Activated naive CD8-positive, alpha-beta T cell (primary cell): Measurements from ENCODE around the gene ARMC5.

ENCODE experiments used
- H3K27ac Mint-ChIP-seq: one replicate; pipeline ENCODE4 v1.8.0; 2021; ENCODE audit warnings: mixed read lengths
- H3K27me3 Mint-ChIP-seq: one replicate; pipeline ENCODE4 v1.8.0; 2021; ENCODE audit warnings: mixed read lengths
- H3K36me3 Mint-ChIP-seq: one replicate; pipeline ENCODE4 v1.8.0; 2021; ENCODE audit warnings: mixed read lengths
- H3K4me1 Mint-ChIP-seq: one replicate; pipeline ENCODE4 v1.8.0; 2021; ENCODE audit warnings: low read depth, mixed read lengths
- H3K4me3 Mint-ChIP-seq: one replicate; pipeline ENCODE4 v1.8.0; 2021; ENCODE audit warnings: mild to moderate bottlenecking, mixed read lengths
- H3K9me3 Mint-ChIP-seq: one replicate; pipeline ENCODE4 v1.8.0; 2021; ENCODE audit warnings: low read depth, mixed read lengths

ARMC5 gene

DNA sequence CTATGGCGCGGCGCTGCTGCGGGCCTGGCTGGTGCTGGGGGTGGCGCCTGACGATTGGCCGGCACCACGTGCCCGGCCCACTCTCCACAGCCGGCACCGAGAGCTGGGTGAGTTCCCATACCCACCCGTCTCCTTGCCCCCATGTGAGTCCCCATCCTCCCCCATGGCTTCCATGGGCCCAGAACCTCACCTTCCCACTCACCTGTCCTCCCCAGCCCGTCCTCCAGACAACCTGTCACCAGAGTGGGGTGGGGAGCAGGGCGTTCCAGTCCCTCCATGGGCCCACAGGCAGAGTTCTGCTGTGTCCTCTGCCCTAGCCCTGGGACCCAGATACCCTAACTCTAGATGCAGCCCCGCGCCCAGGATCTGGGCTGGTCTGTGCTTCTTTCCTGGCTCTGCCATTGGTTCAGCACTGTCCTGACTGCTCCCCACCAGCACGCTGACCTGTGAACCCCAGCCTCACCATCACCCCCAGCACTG lies 5.5 kb downstream of the ARMC5 start:
- Mint-ChIP-seq H3K4me1 (peaks cover 21% of the 10 kb centered on the region), H3K9me3 (no peaks in the 10 kb centered on the region), H3K27ac (no peak overlapping the region), H3K27me3 (no peaks in the 10 kb centered on the region), H3K4me3 (no peak overlapping the region), H3K36me3 (peaks cover 9% of the 10 kb centered on the region)

- H3K9me3 Mint-ChIP-seq = no peaks in the 10 kb centered on the region
- no peak overlapping the region for H3K4me3 Mint-ChIP-seq
- H3K4me1 Mint-ChIP-seq = peaks cover 12% of the 10 kb centered on the region
- no peaks in the 10 kb centered on the region for H3K27me3 Mint-ChIP-seq
- no peak overlapping the region for H3K27ac Mint-ChIP-seq
- peaks cover 9% of the 10 kb centered on the region for H3K36me3 Mint-ChIP-seq
These were observed 6.6 kb downstream of the ARMC5 start for GRCh38 chr16:31465788-31466370.

DNA sequence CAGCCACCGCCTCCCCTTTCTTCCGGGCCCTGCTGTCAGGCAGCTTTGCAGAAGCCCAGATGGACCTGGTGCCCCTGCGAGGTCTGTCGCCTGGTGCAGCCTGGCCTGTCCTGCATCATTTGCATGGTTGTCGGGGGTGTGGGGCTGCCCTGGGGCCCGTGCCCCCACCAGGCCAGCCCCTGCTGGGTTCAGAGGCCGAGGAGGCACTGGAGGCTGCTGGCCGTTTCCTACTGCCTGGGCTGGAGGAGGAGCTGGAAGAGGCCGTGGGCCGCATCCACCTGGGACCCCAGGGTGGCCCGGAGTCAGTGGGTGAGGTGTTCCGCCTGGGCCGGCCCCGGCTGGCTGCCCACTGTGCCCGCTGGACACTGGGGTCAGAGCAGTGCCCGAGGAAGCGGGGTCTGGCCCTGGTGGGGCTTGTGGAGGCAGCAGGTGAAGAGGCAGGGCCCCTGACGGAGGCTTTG lies 7.1 kb downstream of the ARMC5 start:
- peaks cover 9% of the 10 kb centered on the region for H3K36me3 Mint-ChIP-seq
- no peak overlapping the region for H3K27ac Mint-ChIP-seq
- H3K9me3 Mint-ChIP-seq = no peaks in the 10 kb centered on the region
- peaks cover 4% of the 10 kb centered on the region for H3K27me3 Mint-ChIP-seq
- H3K4me1 Mint-ChIP-seq = peaks cover 11% of the 10 kb centered on the region
- no peak overlapping the region for H3K4me3 Mint-ChIP-seq

GRCh38 chr16:31467151-31467773 lies 8.0 kb downstream of the ARMC5 start:
- peaks cover 4% of the 10 kb centered on the region for H3K27me3 Mint-ChIP-seq
- H3K27ac Mint-ChIP-seq = no peak overlapping the region
- H3K4me1 Mint-ChIP-seq = peaks cover 11% of the 10 kb centered on the region
- peaks cover 9% of the 10 kb centered on the region for H3K36me3 Mint-ChIP-seq
- H3K4me3 Mint-ChIP-seq = no peak overlapping the region
- H3K9me3 Mint-ChIP-seq = no peaks in the 10 kb centered on the region

GRCh38 chr16:31467858-31468257 lies 8.6 kb downstream of the ARMC5 start:
- Mint-ChIP-seq H3K36me3 (peaks cover 8% of the 10 kb centered on the region), H3K4me1 (peaks cover 14% of the 10 kb centered on the region), H3K27me3 (peaks cover 6% of the 10 kb centered on the region), H3K27ac (no peak overlapping the region), H3K9me3 (no peaks in the 10 kb centered on the region), H3K4me3 (no peak overlapping the region)

DNA sequence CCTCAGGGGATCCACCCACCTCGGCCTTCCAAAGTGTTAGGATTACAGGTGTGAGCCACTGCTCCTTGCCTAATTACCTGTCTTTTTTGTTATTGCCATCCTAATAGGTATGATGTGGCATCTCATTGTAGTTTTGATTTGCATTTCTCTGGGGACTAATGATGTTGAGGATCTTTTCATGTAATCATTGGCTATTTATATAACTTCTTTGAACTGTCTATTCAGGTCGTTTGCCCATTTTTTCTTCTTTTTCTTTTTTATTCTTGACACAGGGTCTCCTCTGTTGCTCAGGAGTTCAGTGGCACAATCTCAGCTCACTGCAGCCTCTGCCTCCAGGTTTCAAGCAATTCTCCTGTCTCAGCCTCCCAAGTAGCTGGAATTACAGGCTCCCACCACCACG lies 11.3 kb downstream of the ARMC5 start:
- peaks cover 3% of the 10 kb centered on the region for H3K36me3 Mint-ChIP-seq
- no peaks in the 10 kb centered on the region for H3K9me3 Mint-ChIP-seq
- no peak overlapping the region for H3K27ac Mint-ChIP-seq
- H3K27me3 Mint-ChIP-seq = peaks cover 6% of the 10 kb centered on the region
- H3K4me1 Mint-ChIP-seq = peaks cover 13% of the 10 kb centered on the region
- no peak overlapping the region for H3K4me3 Mint-ChIP-seq

GRCh38 chr16:31471241-31471874 lies 12.1 kb downstream of the ARMC5 start:
- H3K4me1 Mint-ChIP-seq = peaks cover 16% of the 10 kb centered on the region
- H3K27ac Mint-ChIP-seq = no peak overlapping the region
- H3K9me3 Mint-ChIP-seq = no peaks in the 10 kb centered on the region
- H3K27me3 Mint-ChIP-seq = peaks cover 6% of the 10 kb centered on the region
- H3K4me3 Mint-ChIP-seq = peak overlapping the region; percentile 46
- peaks cover 3% of the 10 kb centered on the region for H3K36me3 Mint-ChIP-seq

- H3K27ac Mint-ChIP-seq = no peak within 1 kb of the TSS
- H3K27me3 Mint-ChIP-seq = peaks cover 6% of the 10 kb centered on the region
- peaks cover 16% of the 10 kb centered on the region for H3K4me1 Mint-ChIP-seq
- H3K4me3 Mint-ChIP-seq = peak within 1 kb of the TSS; percentile 77
- H3K36me3 Mint-ChIP-seq = peaks cover under 1% of the 10 kb centered on the region
- no peaks in the 10 kb centered on the region for H3K9me3 Mint-ChIP-seq
These were observed 12.8 kb downstream of the ARMC5 start, which contains the start of gene TGFB1I1 for GRCh38 chr16:31471875-31472708. Gene TGFB1I1, plus strand, starts transcription at chr16:31472152. Its CDS starts 37 bp downstream, at chr16:31472189.

DNA sequence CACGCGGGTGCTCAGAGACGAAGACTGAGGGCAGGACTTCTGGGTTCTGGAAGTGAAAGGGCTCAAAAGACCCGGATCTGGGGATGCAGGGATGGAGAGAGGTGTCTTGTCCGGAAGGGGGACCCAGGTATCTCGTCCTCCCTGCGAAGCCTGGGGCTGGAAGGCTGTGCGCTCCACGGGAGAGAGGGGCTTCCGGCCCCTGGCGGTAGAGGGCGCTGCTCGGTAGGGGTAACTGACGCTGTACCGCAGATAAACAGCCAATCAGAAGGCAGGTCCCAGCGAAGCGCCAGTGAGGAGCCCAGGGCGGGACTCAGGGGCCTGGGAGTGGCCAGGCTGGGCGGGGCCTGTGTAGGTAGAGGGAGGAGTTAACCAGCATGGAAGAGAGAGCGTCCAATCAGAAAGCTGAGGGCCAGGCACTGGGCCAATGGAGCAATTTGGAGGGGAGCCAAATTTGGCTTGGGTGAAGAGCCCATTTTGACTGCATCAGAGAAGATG lies 13.5 kb downstream of the ARMC5 start:
- peaks cover 15% of the 10 kb centered on the region for H3K4me1 Mint-ChIP-seq
- no peaks in the 10 kb centered on the region for H3K9me3 Mint-ChIP-seq
- H3K36me3 Mint-ChIP-seq = no peaks in the 10 kb centered on the region
- H3K4me3 Mint-ChIP-seq = peak overlapping the region; percentile 77
- H3K27ac Mint-ChIP-seq = no peak overlapping the region
- peaks cover 6% of the 10 kb centered on the region for H3K27me3 Mint-ChIP-seq

DNA sequence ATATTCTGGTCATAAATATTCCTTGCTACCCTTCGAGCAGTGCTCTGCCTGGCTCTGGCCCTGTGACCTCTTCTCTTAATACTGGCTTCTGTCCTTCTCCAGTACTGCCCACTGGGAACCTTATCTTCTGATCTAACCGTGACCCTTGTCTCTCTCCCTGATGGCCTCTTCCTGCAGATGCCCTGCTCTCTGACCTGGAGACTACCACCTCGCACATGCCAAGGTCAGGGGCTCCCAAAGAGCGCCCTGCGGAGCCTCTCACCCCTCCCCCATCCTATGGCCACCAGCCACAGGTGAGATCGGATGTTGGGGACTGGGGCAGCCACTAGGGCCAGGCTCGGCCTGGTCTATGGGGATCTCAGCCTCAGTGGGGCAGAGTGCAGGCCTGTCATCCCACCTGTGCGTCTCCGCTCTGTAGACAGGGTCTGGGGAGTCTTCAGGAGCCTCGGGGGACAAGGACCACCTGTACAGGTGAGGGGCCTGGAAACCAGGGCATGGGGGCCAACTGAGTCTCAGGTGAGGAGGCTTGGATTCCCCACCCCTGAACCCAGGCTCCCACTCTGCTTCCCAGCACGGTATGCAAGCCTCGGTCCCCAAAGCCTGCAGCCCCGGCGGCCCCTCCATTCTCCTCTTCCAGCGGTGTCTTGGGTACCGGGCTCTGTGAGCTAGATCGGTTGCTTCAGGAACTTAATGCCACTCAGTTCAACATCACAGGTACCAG lies 14.1 kb downstream of the ARMC5 start:
- Mint-ChIP-seq H3K27ac (no peak overlapping the region), H3K9me3 (no peaks in the 10 kb centered on the region), H3K4me1 (peaks cover 20% of the 10 kb centered on the region), H3K36me3 (no peaks in the 10 kb centered on the region), H3K4me3 (peak overlapping the region; percentile 7), H3K27me3 (peaks cover 6% of the 10 kb centered on the region)

- Mint-ChIP-seq H3K9me3 (no peaks in the 10 kb centered on the region), H3K36me3 (no peaks in the 10 kb centered on the region), H3K27ac (no peak overlapping the region), H3K4me1 (peaks cover 20% of the 10 kb centered on the region), H3K4me3 (peak overlapping the region; percentile 42), H3K27me3 (peaks cover 6% of the 10 kb centered on the region)
These were observed 14.9 kb downstream of the ARMC5 start for GRCh38 chr16:31474173-31474714.

DNA sequence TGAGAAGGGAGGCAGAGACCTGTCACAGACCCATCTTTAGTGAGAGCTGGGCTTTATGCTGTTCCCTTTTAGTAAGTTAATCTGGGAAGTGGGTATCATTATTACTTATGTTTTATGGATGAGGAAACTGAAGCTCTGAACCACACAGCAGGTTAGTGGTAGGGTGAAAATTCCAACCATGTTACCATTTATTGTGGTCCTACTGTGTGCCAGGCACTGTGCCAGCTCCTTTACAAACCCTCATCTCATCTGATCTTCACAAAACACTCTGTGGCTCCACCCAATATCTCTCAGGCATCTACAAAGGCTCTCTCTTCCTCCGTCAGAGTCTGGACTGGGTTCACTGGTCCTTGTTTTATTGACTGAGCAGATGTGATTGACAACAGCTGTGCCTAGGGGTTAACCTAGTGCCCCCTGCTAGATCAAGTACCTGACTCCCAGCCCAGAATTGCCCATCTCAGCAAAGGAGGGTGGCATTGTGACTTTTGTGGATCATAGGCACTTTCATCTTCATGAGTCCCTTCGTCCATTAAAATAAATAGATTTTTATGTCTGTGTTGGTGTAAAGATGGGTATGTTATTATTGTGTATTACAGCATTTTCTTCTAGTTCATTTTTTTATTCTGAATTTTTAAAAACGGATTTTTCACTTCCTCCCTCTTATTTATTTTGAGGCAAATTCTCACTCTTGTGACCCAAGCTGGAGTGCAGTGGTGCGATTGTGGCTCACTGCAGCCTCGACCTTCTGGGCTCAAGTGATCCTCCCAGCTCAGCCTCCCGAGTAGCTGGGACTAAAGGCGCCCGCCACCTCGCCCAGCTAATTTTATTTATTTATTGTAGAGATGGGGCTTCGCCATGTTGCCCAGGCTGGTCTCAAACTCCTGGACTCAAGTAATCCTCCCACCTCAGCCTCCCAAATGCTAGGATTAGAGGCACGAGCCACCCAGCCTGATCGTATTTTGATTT lies 15.8 kb downstream of the ARMC5 start:
- no peak overlapping the region for H3K27ac Mint-ChIP-seq
- H3K4me1 Mint-ChIP-seq = peaks cover 20% of the 10 kb centered on the region
- no peaks in the 10 kb centered on the region for H3K9me3 Mint-ChIP-seq
- H3K4me3 Mint-ChIP-seq = peak overlapping the region; percentile 44
- H3K27me3 Mint-ChIP-seq = peaks cover 6% of the 10 kb centered on the region
- H3K36me3 Mint-ChIP-seq = no peaks in the 10 kb centered on the region

GRCh38 chr16:31475946-31476302 lies 16.6 kb downstream of the ARMC5 start:
- Mint-ChIP-seq H3K4me1 (peaks cover 20% of the 10 kb centered on the region), H3K27me3 (peaks cover 6% of the 10 kb centered on the region), H3K4me3 (peak overlapping the region; percentile 83), H3K9me3 (no peaks in the 10 kb centered on the region), H3K36me3 (no peaks in the 10 kb centered on the region), H3K27ac (no peak overlapping the region)
